PC-9 (cell line): ENCODE measurements around the gene CRY2. TPM values are rescaled to one million over a fixed set of nuclear protein-coding genes. Genes with fewer than 3 reads are reported as not detected.

Source experiments
- BruUV-seq: library from RNA; stranded (reverse); fragments of 400-500 nt; replicated peaks from 2 replicates; lab custom pipeline; 2021; lab: Mats Ljungman, UMichigan
- CTCF ChIA-PET: fragments of 300-600 bp; sonication (Branson Sonifier 250); formaldehyde crosslinking; loops from one replicate; lab custom pipeline; 2022; ENCODE audit warnings: antibody characterized with exemption; lab: Charles Lee
- POLR2A ChIA-PET: fragments of 300-600 bp; sonication (Branson Sonifier 250); formaldehyde crosslinking; loops from one replicate; lab custom pipeline; 2022; ENCODE audit warnings: antibody characterized with exemption; ENCODE audit not compliant: unreplicated experiment; lab: Charles Lee
- DNase-seq, 2 experiments: peaks; one replicate each; pipeline versions ENCODE4 v3.0.0 to v3.0.0-alpha.2; 2015 to 2022; ENCODE audit warnings: mixed read lengths in 1 of 2
- H2AFZ ChIP-seq: fragments of 200-600 bp; sonication (generic); 2 replicates; pipeline ENCODE4 v1.8.1; 2017; ENCODE audit warnings: antibody characterized with exemption
- H3F3A ChIP-seq: fragments of 200-600 bp; sonication (generic); 2 replicates; pipeline ENCODE4 v1.8.1; 2017; ENCODE audit warnings: antibody characterized with exemption, mild to moderate bottlenecking, low read depth; ENCODE audit not compliant: insufficient read depth
- H3K27ac ChIP-seq: fragments of 200-600 bp; sonication (generic); 2 replicates; pipeline ENCODE4 v1.6.1; 2016; ENCODE audit warnings: mixed run types
- H3K27me3 ChIP-seq: fragments of 200-600 bp; sonication (generic); 2 replicates; pipeline ENCODE4 v1.6.1; 2016; ENCODE audit warnings: low read depth, mixed run types; ENCODE audit not compliant: insufficient read depth
- H3K36me3 ChIP-seq: fragments of 200-600 bp; sonication (generic); 2 replicates; pipeline ENCODE4 v1.6.1; 2016; ENCODE audit warnings: low read depth, mixed run types
- H3K4me1 ChIP-seq: fragments of 200-600 bp; sonication (generic); replicated peaks from 2 replicates; pipeline ENCODE4 v1.6.1; 2016; ENCODE audit warnings: mixed run types; ENCODE audit not compliant: insufficient read depth
- H3K4me2 ChIP-seq: fragments of 200-600 bp; sonication (generic); 2 replicates; pipeline ENCODE4 v1.6.1; 2017; ENCODE audit warnings: mixed run types
- H3K4me3 ChIP-seq: fragments of 200-600 bp; sonication (generic); 2 replicates; pipeline ENCODE4 v1.6.1; 2016; ENCODE audit warnings: mixed run types
- H3K79me2 ChIP-seq: fragments of 200-600 bp; sonication (generic); 2 replicates; pipeline ENCODE4 v1.6.1; 2017; ENCODE audit warnings: low read depth, mixed run types
- H3K9me2 ChIP-seq: fragments of 200-600 bp; sonication (generic); 2 replicates; pipeline ENCODE4 v1.8.1; 2017; ENCODE audit warnings: mild to moderate bottlenecking; ENCODE audit not compliant: insufficient read depth
- H3K9me3 ChIP-seq: fragments of 200-600 bp; sonication (generic); 2 replicates; pipeline ENCODE4 v1.8.1; 2016; ENCODE audit warnings: low read depth; ENCODE audit not compliant: insufficient read depth
- H4K20me1 ChIP-seq: fragments of 200-600 bp; sonication (generic); 2 replicates; pipeline ENCODE4 v1.8.1; 2017; ENCODE audit not compliant: insufficient read depth
- CTCF ChIP-seq: fragments of 200-600 bp; sonication (generic); conservative IDR thresholded peaks from 2 replicates; pipeline ENCODE4 v1.6.1; 2017; ENCODE audit warnings: mixed run types, antibody characterized with exemption, mild to moderate bottlenecking, moderate library complexity
- EZH2 ChIP-seq: fragments of 200-600 bp; sonication (generic); IDR thresholded peaks from 2 replicates; pipeline ENCODE4 v1.8.0; 2017; ENCODE audit warnings: antibody characterized with exemption, low read depth
- intact Hi-C: fragments of 100-400 bp; cut with micrococcal nuclease; formaldehyde crosslinking; loops from one replicate; pipeline ENCODE4 v1.10.0; 2022; ENCODE audit not compliant: unreplicated experiment
- total RNA-seq: library from RNA; stranded (reverse); gene quantifications from 2 replicates; pipeline ENCODE4 v1.2.3, GENCODE V29; 2021

The CRY2 gene
- total RNA-seq, 1 experiment from 2014 or later: 17.5 TPM

- Histone ChIP-seq H3K27ac (no peak overlapping the region), H2AFZ (no peak overlapping the region), H3K4me3 (no peak overlapping the region), H3K4me1 (peaks cover 10% of the 10 kb centered on the region; the same call in 1 of the 2 replicates), H3K9me2 (no peaks in the 10 kb centered on the region), H3K27me3 (no peaks in the 10 kb centered on the region; the same call in 1 of the 2 replicates), H3K36me3 (no peaks in the 10 kb centered on the region), H3K79me2 (no peaks in the 10 kb centered on the region), H3K9me3 (no peaks in the 10 kb centered on the region), H3K4me2 (no peak overlapping the region), H3F3A (no peaks in the 10 kb centered on the region), H4K20me1 (peaks cover 15% of the 10 kb centered on the region; the same call in 1 of the 2 replicates)
- no TSS peak for BruUV-seq
- intact Hi-C loops: no loop called here
- TF ChIP-seq EZH2: no peak
- TF ChIP-seq CTCF: no peak
- CTCF ChIA-PET: no interaction called here
- POLR2A ChIA-PET: no interaction called here
- DNase-seq: no peak
Measured at GRCh38 chr11:45880772-45881570, 33.7 kb downstream of the CRY2 start.

- Histone ChIP-seq H2AFZ (no peak overlapping the region), H3K27ac (no peak overlapping the region), H3F3A (no peaks in the 10 kb centered on the region), H3K9me2 (no peaks in the 10 kb centered on the region), H3K4me2 (no peak overlapping the region), H3K4me3 (no peak overlapping the region), H4K20me1 (peaks cover 19% of the 10 kb centered on the region; the same call in 1 of the 2 replicates), H3K36me3 (no peaks in the 10 kb centered on the region), H3K4me1 (peaks cover 10% of the 10 kb centered on the region; the same call in 1 of the 2 replicates), H3K79me2 (no peaks in the 10 kb centered on the region), H3K9me3 (no peaks in the 10 kb centered on the region), H3K27me3 (no peaks in the 10 kb centered on the region; the same call in 1 of the 2 replicates)
- intact Hi-C loops: no loop called here
- TF ChIP-seq CTCF (no peak), EZH2 (no peak)
- no peak for DNase-seq
- POLR2A ChIA-PET: no interaction called here
- no TSS peak for BruUV-seq
- CTCF ChIA-PET: interaction anchor here (0.7 kb wide), 1 partner anchor 45 kb away, joined by 3 read pairs; no protein-coding TSS in a partner anchor
Measured at GRCh38 chr11:45881708-45882368, 34.6 kb downstream of the CRY2 start.

DNA sequence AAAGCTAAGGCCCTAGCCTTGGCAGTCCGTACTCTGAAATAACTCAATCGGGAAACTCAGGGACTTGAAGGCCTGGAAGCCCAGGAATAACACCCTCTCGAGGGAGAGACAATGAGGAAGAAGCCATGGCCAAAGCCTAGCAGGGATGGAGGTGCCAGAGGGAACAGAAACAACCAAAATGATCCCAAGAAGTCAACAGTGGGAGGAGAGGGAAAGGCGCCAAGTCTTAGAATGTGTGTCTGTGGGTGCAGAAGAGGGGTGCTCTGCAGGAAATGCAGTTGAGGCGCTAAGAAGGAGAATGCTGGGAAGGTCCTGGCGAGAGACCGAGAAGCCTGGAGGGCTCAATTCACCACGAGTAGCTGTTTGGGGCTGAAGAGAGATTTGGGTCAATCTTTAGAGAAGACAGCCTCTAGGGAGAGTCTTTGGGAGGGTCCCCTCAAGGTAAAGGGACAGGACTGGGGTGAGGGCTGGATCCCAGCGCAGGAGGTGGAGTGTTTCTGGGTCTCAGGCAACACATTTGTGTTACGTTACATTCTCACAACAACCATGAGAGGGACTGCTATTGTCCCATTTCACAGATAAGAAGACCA lies 37.4 kb downstream of the CRY2 start:
- no peaks in the 10 kb centered on the region for H3K36me3 ChIP-seq
- DNase-seq: no peak
- H3K79me2 ChIP-seq: no peaks in the 10 kb centered on the region
- BruUV-seq: no TSS peak
- H3K27ac ChIP-seq: no peak overlapping the region
- peaks cover 17% of the 10 kb centered on the region; the same call in 1 of the 2 replicates for H4K20me1 ChIP-seq
- H3K4me1 ChIP-seq: peaks cover 7% of the 10 kb centered on the region; the same call in 1 of the 2 replicates
- no peak for TF ChIP-seq CTCF
- no peak for TF ChIP-seq EZH2
- no peaks in the 10 kb centered on the region; the same call in 1 of the 2 replicates for H3K27me3 ChIP-seq
- intact Hi-C loops: no loop called here
- peak overlapping the region; percentile 69; the same call in 1 of the 2 replicates for H3K4me2 ChIP-seq
- no peak overlapping the region for H2AFZ ChIP-seq
- H3K9me3 ChIP-seq: no peaks in the 10 kb centered on the region
- POLR2A ChIA-PET: no interaction called here
- no peaks in the 10 kb centered on the region for H3K9me2 ChIP-seq
- no peak overlapping the region for H3K4me3 ChIP-seq
- CTCF ChIA-PET: no interaction called here
- no peaks in the 10 kb centered on the region for H3F3A ChIP-seq
